ENCODE results near the gene FBXW2. TPM values are rescaled to one million over a fixed set of nuclear protein-coding genes. Genes with fewer than 3 reads are reported as not detected.

Gene FBXW2, protein sequence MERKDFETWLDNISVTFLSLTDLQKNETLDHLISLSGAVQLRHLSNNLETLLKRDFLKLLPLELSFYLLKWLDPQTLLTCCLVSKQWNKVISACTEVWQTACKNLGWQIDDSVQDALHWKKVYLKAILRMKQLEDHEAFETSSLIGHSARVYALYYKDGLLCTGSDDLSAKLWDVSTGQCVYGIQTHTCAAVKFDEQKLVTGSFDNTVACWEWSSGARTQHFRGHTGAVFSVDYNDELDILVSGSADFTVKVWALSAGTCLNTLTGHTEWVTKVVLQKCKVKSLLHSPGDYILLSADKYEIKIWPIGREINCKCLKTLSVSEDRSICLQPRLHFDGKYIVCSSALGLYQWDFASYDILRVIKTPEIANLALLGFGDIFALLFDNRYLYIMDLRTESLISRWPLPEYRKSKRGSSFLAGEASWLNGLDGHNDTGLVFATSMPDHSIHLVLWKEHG
- 69.0 to 85.7 TPM (median 72.9 TPM) in 3 replicates for total RNA-seq
- long read RNA-seq, full-length matches to known transcripts: 8 of 66 reads
- long read RNA-seq, partial matches to known transcripts: 3 of 66 reads
- long read RNA-seq, other reads (novel, unspliced or antisense): 55 of 66 reads

- peak within 1 kb of the TSS; percentile 87 for H3K27ac Mint-ChIP-seq (ENCODE audit: unreplicated experiment)
- no peaks in the 10 kb centered on the region for H3K27me3 Mint-ChIP-seq (ENCODE audit: low read depth)
- peaks cover 41% of the 10 kb centered on the region for H3K4me1 Mint-ChIP-seq (ENCODE audit: low read depth)
- H3K4me3 Mint-ChIP-seq (ENCODE audit: unreplicated experiment): peak within 1 kb of the TSS; percentile 85
- TF ChIP-seq CTCF (IDR thresholded peaks at IDR 0.05): peak; percentile 28
- DNase-seq (ENCODE audit: low spot score): peak; percentile 96
- H3K9me3 Mint-ChIP-seq (ENCODE audit: low read depth): no peaks in the 10 kb centered on the region
- no peaks in the 10 kb centered on the region for H3K36me3 Mint-ChIP-seq (ENCODE audit: low read depth)
These were observed at the start of gene FBXW2 for GRCh38 chr9:120792898-120793765. TSS of gene FBXW2 (minus strand) at chr9:120793416. CDS start at chr9:120788258, 5,158 bp downstream.

DNA sequence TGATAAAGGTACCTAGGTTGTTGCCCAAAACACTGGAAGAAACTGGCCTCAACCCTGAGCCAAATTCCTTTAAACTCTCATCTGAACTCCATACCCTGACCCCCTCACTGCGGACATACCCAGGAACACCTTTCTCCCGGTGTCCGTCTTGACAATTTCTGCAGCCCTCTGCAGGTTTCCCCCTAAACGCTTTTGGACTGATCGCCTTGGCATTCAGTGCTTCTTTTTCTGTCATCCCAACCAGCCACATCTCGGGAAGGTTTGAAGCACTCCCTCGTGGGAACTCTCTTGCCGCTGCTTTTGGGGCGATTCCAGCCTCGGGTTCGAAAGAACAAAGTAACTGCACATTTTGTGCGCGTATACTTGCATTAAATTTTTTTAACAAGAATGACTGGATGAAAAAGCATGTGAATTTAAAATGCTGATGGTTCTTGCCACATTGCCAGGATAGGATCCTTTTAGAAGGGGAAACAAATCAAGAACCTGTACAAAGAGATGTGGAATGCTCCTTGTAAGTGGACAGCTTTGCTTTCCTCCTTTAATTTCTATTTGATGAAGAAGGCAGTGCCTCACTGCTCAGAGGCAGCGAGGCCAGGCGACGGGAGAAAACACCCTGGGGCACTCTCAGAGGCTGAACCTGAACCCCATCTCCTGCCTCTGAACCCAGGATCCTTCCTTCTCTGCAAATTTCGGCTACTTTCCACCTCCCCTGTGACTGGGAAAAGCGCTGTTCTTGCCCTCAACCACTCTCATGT, 48.9 kb upstream of the FBXW2 start:
- peak overlapping the region; percentile 91 for H3K27ac Mint-ChIP-seq (ENCODE audit: unreplicated experiment)
- H3K27me3 Mint-ChIP-seq (ENCODE audit: low read depth): no peaks in the 10 kb centered on the region
- H3K4me3 Mint-ChIP-seq (ENCODE audit: unreplicated experiment): peak overlapping the region; percentile 98
- no peaks in the 10 kb centered on the region for H3K9me3 Mint-ChIP-seq (ENCODE audit: low read depth)
- no peak for TF ChIP-seq CTCF (IDR thresholded peaks at IDR 0.05)
- H3K4me1 Mint-ChIP-seq (ENCODE audit: low read depth): peaks cover 48% of the 10 kb centered on the region
- H3K36me3 Mint-ChIP-seq (ENCODE audit: low read depth): peaks cover 9% of the 10 kb centered on the region
- DNase-seq (ENCODE audit: low spot score): no peak

- peaks cover 45% of the 10 kb centered on the region for H3K4me1 Mint-ChIP-seq (ENCODE audit: low read depth)
- H3K4me3 Mint-ChIP-seq (ENCODE audit: unreplicated experiment): no peak overlapping the region
- no peaks in the 10 kb centered on the region for H3K27me3 Mint-ChIP-seq (ENCODE audit: low read depth)
- TF ChIP-seq CTCF (IDR thresholded peaks at IDR 0.05): no peak
- H3K27ac Mint-ChIP-seq (ENCODE audit: unreplicated experiment): peak overlapping the region; percentile 52
- peaks cover 15% of the 10 kb centered on the region for H3K36me3 Mint-ChIP-seq (ENCODE audit: low read depth)
- H3K9me3 Mint-ChIP-seq (ENCODE audit: low read depth): no peaks in the 10 kb centered on the region
- no peak for DNase-seq (ENCODE audit: low spot score)
These were observed 45.9 kb upstream of the FBXW2 start for GRCh38 chr9:120839146-120839545.

DNA sequence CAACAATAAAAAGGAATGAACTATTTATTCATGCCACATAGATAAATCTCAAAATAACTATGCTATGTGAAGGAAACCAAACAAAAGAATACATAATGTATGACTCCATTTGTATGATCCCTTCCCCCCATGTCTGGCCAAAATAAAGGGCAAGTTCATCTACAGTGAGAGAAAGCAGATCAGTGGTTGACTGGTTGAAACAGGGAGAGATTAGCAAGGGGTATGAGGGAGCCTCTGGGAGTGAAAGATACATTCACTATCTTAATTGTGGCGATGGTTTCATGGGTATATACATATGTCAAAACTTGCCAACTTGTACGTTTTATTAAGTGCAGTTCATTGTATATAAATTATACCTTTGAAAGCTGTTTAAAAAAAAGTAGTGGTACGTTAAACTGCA, 44.7 kb upstream of the FBXW2 start:
- H3K27me3 Mint-ChIP-seq (ENCODE audit: low read depth): no peaks in the 10 kb centered on the region
- H3K4me3 Mint-ChIP-seq (ENCODE audit: unreplicated experiment): no peak overlapping the region
- TF ChIP-seq CTCF (IDR thresholded peaks at IDR 0.05): no peak
- H3K27ac Mint-ChIP-seq (ENCODE audit: unreplicated experiment): no peak overlapping the region
- DNase-seq (ENCODE audit: low spot score): no peak
- peaks cover 37% of the 10 kb centered on the region for H3K4me1 Mint-ChIP-seq (ENCODE audit: low read depth)
- H3K36me3 Mint-ChIP-seq (ENCODE audit: low read depth): peaks cover 18% of the 10 kb centered on the region
- H3K9me3 Mint-ChIP-seq (ENCODE audit: low read depth): no peaks in the 10 kb centered on the region

Data from chondrocyte (in vitro differentiated cells).